ENCODE results near the gene MFSD11. TPM values are rescaled to one million over a fixed set of nuclear protein-coding genes. Genes with fewer than 3 reads are reported as not detected.

The MFSD11 gene
- total and polyA plus RNA-seq, 2 of the 8 experiments (the other 6 are each of a cell fraction or from before 2014, with no cell fraction given): 17.7 to 19.8 TPM

DNA sequence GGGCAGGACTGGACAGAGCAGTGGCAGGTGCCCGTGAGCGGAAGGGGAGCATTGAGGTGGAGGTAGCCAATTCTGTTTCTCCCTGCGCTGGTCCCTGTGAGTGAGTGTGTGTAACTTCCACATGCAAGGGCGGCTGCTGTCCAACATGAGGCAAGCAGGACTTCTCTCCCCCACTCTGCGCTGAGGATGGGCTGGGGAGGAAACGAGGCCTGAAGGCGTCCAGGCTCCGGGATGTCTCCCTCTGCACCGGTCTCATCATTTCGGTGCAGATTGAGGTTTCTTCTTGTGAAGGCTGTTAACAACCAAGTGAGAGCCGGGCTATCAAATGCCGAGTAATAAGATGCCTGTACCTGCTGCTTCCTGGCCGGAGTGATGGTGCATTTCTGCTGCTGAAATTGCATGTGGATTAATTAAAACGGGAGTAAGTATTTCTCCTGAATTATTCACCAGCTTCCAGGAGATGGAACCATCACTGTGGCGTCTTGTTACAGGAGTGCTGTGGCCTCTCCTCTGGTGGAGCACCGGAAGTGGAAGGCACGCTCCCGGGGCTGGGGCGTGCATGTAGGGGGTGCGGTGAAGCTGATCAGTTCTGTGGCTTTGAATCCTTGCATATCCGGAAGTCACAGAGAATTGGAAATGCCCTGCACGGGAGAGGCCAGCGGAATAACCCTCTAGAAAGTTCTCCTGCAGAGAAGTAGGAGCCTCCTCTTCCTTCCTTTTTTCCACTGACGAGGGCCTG lies 88.6 kb downstream of the MFSD11 start (continued):
- no peak for TF ChIP-seq FOSL1 (IDR thresholded peaks at IDR 0.05; ENCODE audit: insufficient read depth, low read depth, low read length)
- no peak for TF ChIP-seq NANOG (IDR thresholded peaks at IDR 0.05; ENCODE audit: insufficient read depth, low read depth, low read length, poor library complexity, severe bottlenecking)
- no peak for TF ChIP-seq CHD1 (IDR thresholded peaks at IDR 0.05; ENCODE audit: low read depth, low read length)
- TF ChIP-seq GTF2F1 (IDR thresholded peaks at IDR 0.05; ENCODE audit: borderline replicate concordance, low read depth, low read length): no peak
- TF ChIP-seq CTBP2 (IDR thresholded peaks at IDR 0.05; ENCODE audit: borderline replicate concordance, insufficient read depth, insufficient read length, low read length): no peak
- TF ChIP-seq YY1 (IDR thresholded peaks at IDR 0.05; ENCODE audit: low read depth, low read length): no peak
- no peak for TF ChIP-seq SIN3A (conservative IDR thresholded peaks at IDR 0.05 in 1 of 2, IDR thresholded peaks at IDR 0.05 in 1 of 2; ENCODE audit: low read depth in 1 of 2, low read length in 2 of 2)
- TF ChIP-seq, protein P1, sequence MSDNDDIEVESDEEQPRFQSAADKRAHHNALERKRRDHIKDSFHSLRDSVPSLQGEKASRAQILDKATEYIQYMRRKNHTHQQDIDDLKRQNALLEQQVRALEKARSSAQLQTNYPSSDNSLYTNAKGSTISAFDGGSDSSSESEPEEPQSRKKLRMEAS (IDR thresholded peaks at IDR 0.05): no peak
- TF ChIP-seq TEAD4 (IDR thresholded peaks at IDR 0.05; ENCODE audit: low read depth, low read length): no peak
- TF ChIP-seq CBX8 (IDR thresholded peaks at IDR 0.05; ENCODE audit: borderline replicate concordance, low read depth, low read length): no peak
